ENCODE results near the gene IGFBP2. TPM values are rescaled to one million over a fixed set of nuclear protein-coding genes. Genes with fewer than 3 reads are reported as not detected.

Gene IGFBP2
- total and polyA plus RNA-seq, 2 of the 4 experiments (the other 2 are of a cell fraction), result 33.5 to 236 TPM

GRCh38 chr2:216650626-216651257, 17.5 kb downstream of the IGFBP2 start:
- intact Hi-C loops (cut with micrococcal nuclease) (loop anchor here (5.0 kb wide), 1 partner anchor 63 kb away; no protein-coding TSS in a partner anchor), dilution Hi-C loops (cut with HindIII; ENCODE audit: low sequenced_read_pairs, unreplicated experiment) (loop anchor here (25.0 kb wide), 1 partner anchor 138 kb away; no protein-coding TSS in a partner anchor), in situ Hi-C loops (cut with MboI; ENCODE audit: low sequenced_read_pairs) (no loop called here)
- H3K4me3 ChIP-seq (ENCODE audit: insufficient read depth, low read depth, low read length), result no peak overlapping the region
- no peaks in the 10 kb centered on the region for H3K9me3 ChIP-seq (ENCODE audit: control insufficient read depth, insufficient read depth, low read length)
- H3K4me2 ChIP-seq (ENCODE audit: low read depth, low read length), result no peak overlapping the region
- no peak overlapping the region for H3K23ac ChIP-seq (ENCODE audit: low read depth, low read length)
- 0 out of 2 replicates have a peak overlapping the region, but pooled peaks have one; percentile 23 for H2AK5ac ChIP-seq (ENCODE audit: low read depth, low read length)
- peak overlapping the region; percentile 46; the same call in 1 of the 2 replicates for H4K91ac ChIP-seq (ENCODE audit: insufficient read depth, low read depth, low read length)
- BruUV-seq (replicated peaks), result no TSS peak
- WGBS, 2 experiments (ENCODE audit: extremely low coverage in 2 of 2, insufficient read length in 1 of 2), result 92% methylated on average over 2 of the region's 3 CpGs; no CpG with 5 or more reads in 1 of the 2 experiments
- peaks cover 1% of the 10 kb centered on the region; the same call in 1 of the 2 replicates for H3K27me3 ChIP-seq (ENCODE audit: control insufficient read depth, insufficient read depth, low read length)
- ATAC-seq (ENCODE audit: low read depth) (no peak), DNase-seq (no peak)
- no peak overlapping the region; the same call in 1 of the 2 replicates for H3K14ac ChIP-seq (replicated peaks; ENCODE audit: low read depth, low read length)
- H3K4me1 ChIP-seq (ENCODE audit: control insufficient read depth, insufficient read depth, low read length), result peaks cover 29% of the 10 kb centered on the region; the same call in 1 of the 2 replicates
- no peak overlapping the region for H2BK120ac ChIP-seq (ENCODE audit: low read depth, low read length)
- TF ChIP-seq MAZ (IDR thresholded peaks at IDR 0.05; ENCODE audit: borderline replicate concordance, low read depth, low read length) (no peak), USF2 (IDR thresholded peaks at IDR 0.05; ENCODE audit: low read depth, low read length) (no peak), NFE2L2 (IDR thresholded peaks at IDR 0.05; ENCODE audit: low read depth, low read length) (no peak), SMC3 (IDR thresholded peaks at IDR 0.05; ENCODE audit: low read depth, low read length) (no peak), MAFK (IDR thresholded peaks at IDR 0.05; ENCODE audit: low read depth, low read length) (no peak), RAD21 (IDR thresholded peaks at IDR 0.05; ENCODE audit: low read length) (no peak), MXI1 (IDR thresholded peaks at IDR 0.05; ENCODE audit: borderline replicate concordance, low read depth, low read length) (no peak), CHD1 (IDR thresholded peaks at IDR 0.05; ENCODE audit: low read depth, low read length) (no peak), BHLHE40 (IDR thresholded peaks at IDR 0.05; ENCODE audit: low read depth, low read length) (no peak), CTCF (conservative IDR thresholded peaks at IDR 0.05; ENCODE audit: low read depth, low read length) (no peak), POLR2A (IDR thresholded peaks at IDR 0.05; ENCODE audit: low read depth, low read length) (no peak), ELK1 (IDR thresholded peaks at IDR 0.05; ENCODE audit: borderline replicate concordance, low read depth, low read length) (no peak), CEBPB (IDR thresholded peaks at IDR 0.05; ENCODE audit: low read depth, low read length) (no peak)
- no peaks in the 10 kb centered on the region for H3K36me3 ChIP-seq (ENCODE audit: control insufficient read depth, insufficient read depth, low read length)
- peak overlapping the region; percentile 26 for H2BK20ac ChIP-seq (ENCODE audit: low read depth, low read length)
- no peak overlapping the region for H3K9ac ChIP-seq (ENCODE audit: low read depth, low read length)
- H2AFZ ChIP-seq (replicated peaks; ENCODE audit: low read length, poor library complexity), result peak overlapping the region; percentile 64
- 0 out of 2 replicates have a peak overlapping the region, but pooled peaks have one; percentile 10 for H3K4ac ChIP-seq (ENCODE audit: low read depth, low read length)
- no peak overlapping the region for H2BK5ac ChIP-seq (ENCODE audit: low read depth, low read length, poor library complexity, severe bottlenecking)
- ChIA-PET POLR2A (ENCODE audit: unreplicated experiment) (no interaction called here), CTCF (interaction anchor here (1.0 to 1.3 kb wide), 2 partner anchors 11 to 135 kb away, joined by 4 to 5 read pairs; no protein-coding TSS in a partner anchor)
- peak overlapping the region; percentile 59; the same call in 1 of the 2 replicates for H3K18ac ChIP-seq (ENCODE audit: low read depth, low read length)
- no peaks in the 10 kb centered on the region for H3K79me1 ChIP-seq (ENCODE audit: low read depth in 1 of 2, low read length in 2 of 2)
- H3K27ac ChIP-seq (ENCODE audit: insufficient read depth, low read length), result peak overlapping the region; percentile 78; the same call in 1 of the 2 replicates
- H3K9me1 ChIP-seq (ENCODE audit: insufficient read depth, low read length), result peaks cover 4% of the 10 kb centered on the region
- H2AK9ac ChIP-seq (replicated peaks; ENCODE audit: low read depth, low read length, poor library complexity), result peak overlapping the region; percentile 75
- H2BK15ac ChIP-seq (ENCODE audit: low read depth, low read length), result no peak overlapping the region
- H4K5ac ChIP-seq (ENCODE audit: low read depth, low read length), result peak overlapping the region; percentile 49; the same call in 1 of the 2 replicates
- 0 out of 4 replicates have a peak overlapping the region, but pooled peaks of 1 of the 2 experiments have one; percentile 52 for H4K8ac ChIP-seq (ENCODE audit: low read depth in 2 of 2, low read length in 2 of 2)
- H3K56ac ChIP-seq (ENCODE audit: extremely low read depth, insufficient read depth, low read length), result no peak overlapping the region; the same call in 1 of the 2 replicates
- H4K20me1 ChIP-seq (ENCODE audit: insufficient read depth, low read length), result no peaks in the 10 kb centered on the region
